GM18526 (cell line): ENCODE measurements around the gene RASIP1.

Experiments used
- POLR2A ChIP-seq: IDR thresholded peaks from 3 replicates; pipeline ENCODE4 v1.6.1; 2011; ENCODE audit not compliant: insufficient read length; ENCODE audit errors: extremely low read depth

The RASIP1 gene

DNA sequence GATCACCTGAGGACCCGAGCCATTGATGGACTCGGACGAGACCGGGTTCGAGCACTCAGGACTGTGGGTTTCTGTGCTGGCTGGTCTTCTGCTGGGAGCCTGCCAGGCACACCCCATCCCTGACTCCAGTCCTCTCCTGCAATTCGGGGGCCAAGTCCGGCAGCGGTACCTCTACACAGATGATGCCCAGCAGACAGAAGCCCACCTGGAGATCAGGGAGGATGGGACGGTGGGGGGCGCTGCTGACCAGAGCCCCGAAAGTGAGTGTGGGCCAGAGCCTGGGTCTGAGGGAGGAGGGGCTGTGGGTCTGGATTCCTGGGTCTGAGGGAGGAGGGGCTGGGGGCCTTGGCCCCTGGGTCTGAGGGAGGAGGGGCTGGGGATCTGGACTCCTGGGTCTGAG lies 15.8 kb upstream of the RASIP1 start:
- TF ChIP-seq POLR2A: no peak

DNA sequence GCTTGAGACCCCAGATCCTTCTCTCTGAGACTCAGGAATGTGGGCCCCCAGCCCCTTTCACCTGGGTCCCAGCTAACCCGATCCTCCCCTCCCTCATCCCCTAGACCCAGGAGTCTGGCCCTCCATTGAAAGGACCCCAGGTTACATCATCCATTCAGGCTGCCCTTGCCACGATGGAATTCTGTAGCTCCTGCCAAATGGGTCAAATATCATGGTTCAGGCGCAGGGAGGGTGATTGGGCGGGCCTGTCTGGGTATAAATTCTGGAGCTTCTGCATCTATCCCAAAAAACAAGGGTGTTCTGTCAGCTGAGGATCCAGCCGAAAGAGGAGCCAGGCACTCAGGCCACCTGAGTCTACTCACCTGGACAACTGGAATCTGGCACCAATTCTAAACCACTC lies 15.4 kb upstream of the RASIP1 start:
- no peak for TF ChIP-seq POLR2A

DNA sequence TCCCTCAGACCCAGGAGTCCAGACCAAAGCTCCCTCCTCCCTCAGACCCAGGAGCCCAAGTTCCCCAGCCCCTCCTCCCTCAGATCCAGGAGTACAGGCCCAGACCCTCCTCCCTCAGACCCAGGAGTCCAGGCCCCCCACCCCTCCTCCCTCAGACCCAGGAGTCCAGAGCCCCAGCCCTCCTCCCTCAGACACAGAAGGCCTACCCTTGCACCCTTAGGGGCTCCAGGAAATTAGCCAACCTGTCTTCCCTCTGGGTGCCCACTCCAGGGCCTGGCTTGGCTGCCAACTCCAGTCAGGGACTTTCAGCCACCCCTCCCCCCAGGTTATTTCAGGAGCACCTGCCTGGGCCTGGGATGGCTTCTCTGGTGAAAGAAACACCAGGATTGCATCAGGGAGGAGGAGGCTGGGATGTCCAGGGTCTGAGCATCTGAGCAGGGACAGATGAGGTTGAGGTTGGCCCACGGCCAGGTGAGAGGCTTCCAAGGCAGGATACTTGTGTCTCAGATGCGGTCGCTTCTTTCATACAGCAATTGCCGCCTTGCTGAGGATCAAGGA lies 14.8 kb upstream of the RASIP1 start, which contains the start of gene FGF21:
Gene FGF21, plus strand, starts transcription at position 441 of the 558 bp plus-strand sequence. CDS start 713 bp downstream, outside the sequence.
- TF ChIP-seq POLR2A: no peak

DNA sequence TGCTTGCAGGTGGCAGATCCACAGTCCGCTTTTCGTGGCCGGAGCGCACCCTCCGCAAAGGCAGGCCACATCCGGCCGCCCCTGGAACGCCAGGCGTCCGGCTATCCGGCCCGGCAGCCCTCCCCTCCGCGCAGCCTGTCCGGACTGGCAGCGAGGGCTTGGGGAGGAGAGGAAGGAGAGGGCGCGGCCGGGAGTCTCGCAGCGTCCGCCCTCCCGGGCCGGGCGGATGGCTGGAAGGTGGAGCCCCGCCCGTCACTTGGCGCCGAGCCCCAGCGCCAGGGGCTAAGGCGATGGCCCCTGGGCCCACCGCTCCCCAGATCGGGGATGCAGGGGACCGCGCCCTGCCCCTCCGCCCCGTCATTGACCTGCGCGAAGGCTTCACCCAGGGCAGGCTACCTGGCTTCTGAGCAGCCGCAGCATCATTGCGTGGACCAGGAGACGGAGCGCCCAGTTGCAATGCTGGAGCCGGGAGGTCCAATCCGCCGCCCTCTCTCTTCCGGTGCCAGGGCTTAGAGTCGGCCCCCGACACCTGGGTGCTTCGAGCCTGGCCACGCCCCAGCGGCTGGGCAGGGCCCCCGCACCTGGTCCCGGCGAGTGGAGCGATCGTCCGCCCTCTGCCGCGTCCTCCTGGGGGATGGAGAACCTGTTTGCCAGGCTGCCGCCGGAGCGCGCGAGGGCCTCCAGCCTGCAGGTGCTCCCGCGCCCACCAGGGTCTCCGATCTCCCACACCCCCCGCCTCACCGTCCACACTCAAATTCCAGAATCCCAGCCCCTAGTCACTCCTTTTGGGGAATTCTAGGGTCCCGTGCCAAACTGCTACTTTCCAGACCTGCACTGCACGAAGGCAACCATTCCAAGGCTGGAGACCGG lies 12.3 kb upstream of the RASIP1 start, which contains the start of gene FUT1:
Gene FUT1, minus strand, starts transcription at position 146 of the 870 bp plus-strand sequence. CDS start 1,360 bp downstream, outside the sequence.
- no peak for TF ChIP-seq POLR2A

DNA sequence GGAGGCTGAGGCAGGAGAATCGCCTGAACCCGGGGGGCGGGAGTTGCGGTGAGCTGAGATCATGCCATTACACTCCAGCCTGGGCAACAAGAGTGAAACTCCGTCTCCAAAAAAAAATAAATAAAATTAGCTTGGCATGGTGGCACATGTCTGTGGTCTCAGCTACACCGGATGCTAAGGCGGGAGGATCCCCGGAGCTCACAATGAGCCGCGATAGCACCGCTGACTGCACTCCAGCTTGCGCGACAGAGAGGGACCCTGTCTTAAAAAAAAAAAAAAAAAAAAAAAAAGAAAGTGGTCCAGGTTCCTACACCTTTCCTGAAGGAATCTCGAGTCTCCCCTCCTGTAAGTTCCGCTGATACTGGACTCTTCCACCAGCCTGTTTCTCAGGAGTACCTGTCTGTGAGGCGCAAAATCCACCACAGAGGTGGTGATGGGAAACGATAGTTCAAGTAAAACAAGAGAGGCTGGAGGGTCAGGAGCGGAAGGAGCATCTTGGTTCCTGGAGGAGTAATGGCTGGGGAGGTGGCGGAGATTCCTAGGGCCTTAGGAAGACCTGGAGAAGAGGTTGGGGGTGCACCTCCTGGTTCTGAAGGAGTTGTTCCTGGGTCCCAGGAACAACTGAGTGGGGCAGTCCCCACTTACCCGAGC lies 11.6 kb upstream of the RASIP1 start:
- no peak for TF ChIP-seq POLR2A

DNA sequence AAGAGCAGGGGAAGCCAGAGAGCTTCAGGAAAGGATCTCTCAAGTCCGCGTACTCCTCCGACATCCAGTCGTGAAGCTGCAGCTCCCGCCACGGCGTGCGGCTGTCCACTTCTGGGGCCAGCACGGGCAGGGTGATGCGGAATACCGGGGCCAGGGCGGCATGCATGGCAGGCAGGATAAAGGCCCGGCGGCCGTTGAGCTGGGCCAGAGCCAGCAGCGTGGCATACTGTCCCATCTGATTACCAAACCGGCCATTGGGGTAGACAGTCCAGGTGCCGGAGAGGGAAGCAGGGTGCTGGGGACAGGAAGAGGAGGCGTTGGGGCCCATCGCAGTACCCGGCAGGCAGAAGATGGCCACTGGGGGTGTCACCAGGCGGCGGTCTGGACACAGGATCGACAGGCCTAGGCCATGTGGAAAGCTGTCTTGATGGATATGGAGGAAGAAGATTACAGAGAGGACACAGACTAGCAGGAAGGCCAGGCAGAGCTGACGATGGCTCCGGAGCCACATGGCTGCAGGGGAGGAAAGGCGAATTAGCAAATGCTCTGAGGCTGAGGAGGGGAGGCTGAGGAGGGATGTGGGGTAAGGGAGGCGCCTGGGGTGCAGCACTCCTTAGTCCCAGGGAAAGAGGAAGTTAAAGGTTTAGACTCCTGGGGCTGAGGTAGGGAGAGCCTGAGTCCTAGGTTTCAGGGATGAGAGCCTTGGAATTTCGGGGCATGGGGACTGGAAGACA lies 10.5 kb upstream of the RASIP1 start:
- TF ChIP-seq POLR2A: no peak

- TF ChIP-seq POLR2A: no peak
Measured at GRCh38 chr19:48750351-48750750, 9.9 kb upstream of the RASIP1 start.

GRCh38 chr19:48749571-48750198 lies 9.3 kb upstream of the RASIP1 start:
- TF ChIP-seq POLR2A: no peak

- no peak for TF ChIP-seq POLR2A
Measured at GRCh38 chr19:48746738-48747575, 6.5 kb upstream of the RASIP1 start, which contains the start of gene IZUMO1. IZUMO1 (minus strand) TSS chr19:48746909; CDS start chr19:48745859, 1,050 bp downstream.

DNA sequence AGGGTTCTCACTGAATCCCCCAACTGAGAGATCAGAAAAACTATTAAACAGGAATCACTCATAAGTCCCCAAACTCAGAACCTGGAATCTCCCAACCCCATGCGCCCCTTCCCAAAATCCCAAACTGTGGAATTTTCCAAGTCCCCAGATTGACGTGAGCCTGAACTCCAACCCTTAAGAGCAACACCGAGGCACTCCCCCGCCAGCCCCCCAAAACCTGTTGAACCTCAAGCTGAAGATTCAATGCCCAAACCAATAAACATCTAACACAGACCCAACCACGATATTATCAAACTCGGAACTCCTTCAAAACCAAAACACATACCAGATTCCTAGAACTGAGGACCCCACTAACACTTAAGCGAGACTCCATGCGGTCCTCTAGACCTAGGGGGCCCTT lies 5.7 kb upstream of the RASIP1 start:
- no peak for TF ChIP-seq POLR2A

- TF ChIP-seq POLR2A: no peak
Measured at GRCh38 chr19:48745208-48745995, 5.0 kb upstream of the RASIP1 start.

DNA sequence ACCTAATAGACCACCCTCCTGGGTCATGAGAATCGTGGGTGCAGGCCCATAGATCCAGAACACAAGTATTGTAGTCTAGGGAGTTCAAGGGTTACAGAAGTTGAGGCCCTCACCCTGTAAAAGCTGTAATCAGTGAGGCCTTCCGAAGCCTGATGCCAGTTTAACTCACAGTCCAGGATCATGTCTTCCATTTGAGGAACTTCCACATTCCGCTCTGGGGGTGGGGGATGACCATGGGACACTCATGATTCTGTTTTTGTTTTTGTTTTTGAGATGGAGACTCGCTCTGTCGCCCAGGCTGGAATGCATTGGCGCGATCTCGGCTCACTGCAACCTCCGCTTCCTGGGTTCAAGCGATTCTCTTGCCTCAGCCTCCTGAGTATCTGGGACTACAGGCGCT lies 1.7 kb upstream of the RASIP1 start:
- no peak for TF ChIP-seq POLR2A
